Nephron (organoid): ENCODE data around the gene MACO1.
"Not testable (repeated sequence)": the region's sequence is repeated elsewhere in the genome, so short reads cannot be mapped to it uniquely, and the experiment has no call there.

Experiments used
- H3K27ac Mint-ChIP-seq, 3 experiments: 2 replicates each; pipeline ENCODE4 v1.8.0; 2020; ENCODE audit warnings: mixed read lengths in 3 of 3, mild to moderate bottlenecking in 2 of 3, moderate library complexity in 1 of 3
- H3K27me3 Mint-ChIP-seq: 2 replicates; pipeline ENCODE4 v1.8.0; 2021; ENCODE audit warnings: low read depth, mild to moderate bottlenecking, moderate library complexity, mixed read lengths
- H3K36me3 Mint-ChIP-seq: 2 replicates; pipeline ENCODE4 v1.8.0; 2020; ENCODE audit warnings: low read depth, mixed read lengths
- H3K4me1 Mint-ChIP-seq: 2 replicates; pipeline ENCODE4 v1.8.0; 2020; ENCODE audit warnings: mixed read lengths
- H3K4me3 Mint-ChIP-seq, 3 experiments: 2 replicates each; pipeline ENCODE4 v1.8.0; 2020; ENCODE audit warnings: mild to moderate bottlenecking in 3 of 3, mixed read lengths in 3 of 3, moderate library complexity in 2 of 3
- H3K9me3 Mint-ChIP-seq: 2 replicates; pipeline ENCODE4 v1.8.0; 2020; ENCODE audit warnings: mixed read lengths
- TF ChIP-seq, protein P1 (sequence below), 3 experiments: fragments of 200-600 bp; sonication (generic); IDR thresholded peaks; one replicate each; pipeline ENCODE4 v1.5.0; 2021; ENCODE audit warnings: antibody characterized with exemption in 3 of 3; ENCODE audit not compliant: unreplicated experiment in 3 of 3

MACO1 gene

GRCh38 chr1:25451908-25452307, 21.2 kb downstream of the MACO1 start:
- Mint-ChIP-seq H3K4me3 (no peak overlapping the region), H3K9me3 (no peaks in the 10 kb centered on the region), H3K36me3 (peaks cover 37% of the 10 kb centered on the region), H3K4me1 (peaks cover 3% of the 10 kb centered on the region), H3K27me3 (no peaks in the 10 kb centered on the region), H3K27ac (no peak overlapping the region)
- TF ChIP-seq, protein P1, sequence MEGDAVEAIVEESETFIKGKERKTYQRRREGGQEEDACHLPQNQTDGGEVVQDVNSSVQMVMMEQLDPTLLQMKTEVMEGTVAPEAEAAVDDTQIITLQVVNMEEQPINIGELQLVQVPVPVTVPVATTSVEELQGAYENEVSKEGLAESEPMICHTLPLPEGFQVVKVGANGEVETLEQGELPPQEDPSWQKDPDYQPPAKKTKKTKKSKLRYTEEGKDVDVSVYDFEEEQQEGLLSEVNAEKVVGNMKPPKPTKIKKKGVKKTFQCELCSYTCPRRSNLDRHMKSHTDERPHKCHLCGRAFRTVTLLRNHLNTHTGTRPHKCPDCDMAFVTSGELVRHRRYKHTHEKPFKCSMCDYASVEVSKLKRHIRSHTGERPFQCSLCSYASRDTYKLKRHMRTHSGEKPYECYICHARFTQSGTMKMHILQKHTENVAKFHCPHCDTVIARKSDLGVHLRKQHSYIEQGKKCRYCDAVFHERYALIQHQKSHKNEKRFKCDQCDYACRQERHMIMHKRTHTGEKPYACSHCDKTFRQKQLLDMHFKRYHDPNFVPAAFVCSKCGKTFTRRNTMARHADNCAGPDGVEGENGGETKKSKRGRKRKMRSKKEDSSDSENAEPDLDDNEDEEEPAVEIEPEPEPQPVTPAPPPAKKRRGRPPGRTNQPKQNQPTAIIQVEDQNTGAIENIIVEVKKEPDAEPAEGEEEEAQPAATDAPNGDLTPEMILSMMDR (IDR thresholded peaks at IDR 0.05; ENCODE audit: unreplicated experiment in 3 of 3) = no peak

DNA sequence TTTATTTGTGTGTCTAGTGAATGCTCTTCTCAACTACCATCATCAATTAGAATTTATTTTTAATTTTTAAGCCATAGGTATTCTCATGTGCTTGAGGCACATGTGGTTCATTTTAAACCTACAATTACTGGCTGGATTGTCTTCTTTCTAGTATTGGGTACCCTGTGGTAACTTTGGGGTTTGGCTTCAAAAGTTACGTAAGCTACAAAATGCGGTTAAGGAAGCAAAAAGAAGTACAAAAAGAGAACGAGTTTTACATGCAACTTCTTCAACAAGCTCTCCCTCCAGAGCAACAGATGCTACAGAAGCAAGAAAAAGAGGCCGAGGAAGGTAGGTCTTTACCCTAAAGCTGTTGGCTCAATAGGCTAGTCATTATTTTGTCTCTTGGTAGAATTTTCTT, 25.8 kb downstream of the MACO1 start:
- Mint-ChIP-seq H3K9me3 (no peaks in the 10 kb centered on the region), H3K36me3 (peaks cover 64% of the 10 kb centered on the region), H3K27me3 (no peaks in the 10 kb centered on the region), H3K4me1 (no peaks in the 10 kb centered on the region), H3K27ac (no peak overlapping the region), H3K4me3 (no peak overlapping the region)
- TF ChIP-seq, protein P1 (IDR thresholded peaks at IDR 0.05; ENCODE audit: unreplicated experiment in 3 of 3) = no peak

GRCh38 chr1:25458541-25459298, 28.0 kb downstream of the MACO1 start:
- TF ChIP-seq, protein P1 (IDR thresholded peaks at IDR 0.05; ENCODE audit: unreplicated experiment in 3 of 3) = no peak

DNA sequence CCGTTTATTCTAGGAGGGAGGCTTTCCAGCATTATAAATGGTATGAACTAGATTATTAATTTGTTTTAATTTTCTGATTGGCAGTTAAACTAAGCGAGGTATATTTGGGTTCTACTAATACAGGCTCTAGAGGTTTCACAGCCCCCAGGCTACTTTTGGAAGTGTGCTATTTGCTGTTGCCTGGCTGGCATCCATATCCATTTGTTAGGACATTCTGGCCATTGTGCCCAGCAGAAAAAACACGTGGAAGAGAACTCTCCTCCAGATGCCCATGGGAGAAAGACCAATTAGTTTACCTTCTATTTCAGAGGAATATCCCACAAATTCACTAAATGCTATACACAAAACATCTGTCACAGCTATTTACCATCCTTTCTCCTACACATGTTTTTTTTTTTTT, 29.3 kb downstream of the MACO1 start:
- H3K4me3 Mint-ChIP-seq = no peak overlapping the region
- TF ChIP-seq, protein P1 (IDR thresholded peaks at IDR 0.05; ENCODE audit: unreplicated experiment in 3 of 3) = no peak
- no peaks in the 10 kb centered on the region for H3K4me1 Mint-ChIP-seq
- H3K27ac Mint-ChIP-seq = no peak overlapping the region
- H3K36me3 Mint-ChIP-seq = peaks cover 73% of the 10 kb centered on the region
- H3K9me3 Mint-ChIP-seq = no peaks in the 10 kb centered on the region
- H3K27me3 Mint-ChIP-seq = no peaks in the 10 kb centered on the region

More at GRCh38 chr1:25458541-25459298, 28.0 kb downstream of the MACO1 start:
- H3K9me3 Mint-ChIP-seq = no peaks in the 10 kb centered on the region
- H3K27ac Mint-ChIP-seq = no peak overlapping the region
- no peaks in the 10 kb centered on the region for H3K4me1 Mint-ChIP-seq
- peaks cover 74% of the 10 kb centered on the region for H3K36me3 Mint-ChIP-seq
- H3K27me3 Mint-ChIP-seq = no peaks in the 10 kb centered on the region
- H3K4me3 Mint-ChIP-seq = no peak overlapping the region

GRCh38 chr1:25460816-25461215, 30.1 kb downstream of the MACO1 start:
- not testable (repeated sequence) for H3K4me3 Mint-ChIP-seq, H3K27ac Mint-ChIP-seq

DNA sequence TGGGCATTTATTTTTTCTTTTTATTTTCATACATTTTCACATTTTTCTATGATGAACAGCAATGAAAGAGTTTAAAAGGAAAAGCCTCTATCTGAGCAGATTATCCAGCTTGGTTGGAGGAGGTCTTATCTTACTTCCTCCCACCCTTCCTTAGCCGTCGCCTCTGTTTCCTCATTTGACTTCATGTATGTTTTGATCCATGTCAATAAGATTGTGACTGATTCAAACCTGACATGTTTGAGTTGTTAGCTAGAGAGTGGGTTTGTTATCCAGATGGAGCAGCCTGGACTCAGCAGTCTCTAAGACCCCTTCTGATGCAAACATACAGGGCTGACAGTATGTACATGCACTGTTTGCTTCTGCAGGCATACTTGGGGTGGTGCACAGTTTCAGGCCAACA, 31.2 kb downstream of the MACO1 start:
- no peak overlapping the region for H3K4me3 Mint-ChIP-seq
- peaks cover 73% of the 10 kb centered on the region for H3K36me3 Mint-ChIP-seq
- H3K27ac Mint-ChIP-seq = no peak overlapping the region
- no peaks in the 10 kb centered on the region for H3K9me3 Mint-ChIP-seq
- no peaks in the 10 kb centered on the region for H3K4me1 Mint-ChIP-seq
- no peaks in the 10 kb centered on the region for H3K27me3 Mint-ChIP-seq
- TF ChIP-seq, protein P1 (IDR thresholded peaks at IDR 0.05; ENCODE audit: unreplicated experiment in 3 of 3) = no peak

More at GRCh38 chr1:25460816-25461215, 30.1 kb downstream of the MACO1 start:
- not testable (repeated sequence) for H3K27me3 Mint-ChIP-seq, H3K4me1 Mint-ChIP-seq, H3K9me3 Mint-ChIP-seq
- peaks cover 76% of the 10 kb centered on the region for H3K36me3 Mint-ChIP-seq
